ENCODE results near the gene QARS1.

The QARS1 gene

GRCh38 chr3:49121132-49121736 lies 16.7 kb upstream of the QARS1 start:
- Histone ChIP-seq H3K4me2 (ENCODE audit: low read depth, low read length, poor library complexity, severe bottlenecking) (peak overlapping the region; percentile 93), H3K79me2 (ENCODE audit: insufficient read depth, low read length) (peaks cover 32% of the 10 kb centered on the region), H3K9ac (ENCODE audit: low read depth, low read length, poor library complexity, severe bottlenecking) (peak overlapping the region; percentile 94), H4K20me1 (ENCODE audit: insufficient read depth, low read length, poor library complexity, severe bottlenecking) (peaks cover 3% of the 10 kb centered on the region), H3K9me3 (ENCODE audit: insufficient read depth, low read depth, low read length) (no peaks in the 10 kb centered on the region), H3K4me3 (ENCODE audit: low read length, poor library complexity, severe bottlenecking) (peak overlapping the region; percentile 86), H3K27me3 (ENCODE audit: insufficient read depth, low read length, poor library complexity, severe bottlenecking) (no peaks in the 10 kb centered on the region), H3K36me3 (ENCODE audit: insufficient read depth, low read length) (peaks cover 18% of the 10 kb centered on the region; the same call in 1 of the 2 replicates), H2AFZ (ENCODE audit: low read length) (peak overlapping the region; percentile 85), H3K4me1 (ENCODE audit: insufficient read depth, low read length, poor library complexity, severe bottlenecking) (peaks cover 21% of the 10 kb centered on the region), H3F3A (ENCODE audit: low read depth) (peaks cover 7% of the 10 kb centered on the region), H3K9me2 (replicated peaks; ENCODE audit: low read depth, low read length) (no peaks in the 10 kb centered on the region)
- TF ChIP-seq CTCF (conservative IDR thresholded peaks at IDR 0.05; ENCODE audit: low read length) (no peak), EZH2phosphoT487 (IDR thresholded peaks at IDR 0.05; ENCODE audit: borderline replicate concordance) (no peak)

GRCh38 chr3:49120438-49121131 lies 16.0 kb upstream of the QARS1 start, which contains the start of gene USP19:
TSS of gene USP19 (minus strand) at chr3:49120823. CDS start at chr3:49119145, 1,678 bp downstream.
- H3K4me1 ChIP-seq (ENCODE audit: insufficient read depth, low read length, poor library complexity, severe bottlenecking): peaks cover 21% of the 10 kb centered on the region
- H3K79me2 ChIP-seq (ENCODE audit: insufficient read depth, low read length): peaks cover 36% of the 10 kb centered on the region
- H3K27me3 ChIP-seq (ENCODE audit: insufficient read depth, low read length, poor library complexity, severe bottlenecking): no peaks in the 10 kb centered on the region
- TF ChIP-seq EZH2phosphoT487 (IDR thresholded peaks at IDR 0.05; ENCODE audit: borderline replicate concordance): no peak
- no peak for TF ChIP-seq CTCF (conservative IDR thresholded peaks at IDR 0.05; ENCODE audit: low read length)
- H3K4me2 ChIP-seq (ENCODE audit: low read depth, low read length, poor library complexity, severe bottlenecking): peak within 1 kb of the TSS; percentile 93
- H4K20me1 ChIP-seq (ENCODE audit: insufficient read depth, low read length, poor library complexity, severe bottlenecking): peaks cover 3% of the 10 kb centered on the region
- peaks cover 7% of the 10 kb centered on the region for H3F3A ChIP-seq (ENCODE audit: low read depth)
- H3K9me3 ChIP-seq (ENCODE audit: insufficient read depth, low read depth, low read length): no peaks in the 10 kb centered on the region
- H3K9ac ChIP-seq (ENCODE audit: low read depth, low read length, poor library complexity, severe bottlenecking): peak within 1 kb of the TSS; percentile 94
- H2AFZ ChIP-seq (ENCODE audit: low read length): peak within 1 kb of the TSS; percentile 85
- peaks cover 24% of the 10 kb centered on the region; the same call in 1 of the 2 replicates for H3K36me3 ChIP-seq (ENCODE audit: insufficient read depth, low read length)
- H3K4me3 ChIP-seq (ENCODE audit: low read length, poor library complexity, severe bottlenecking): peak within 1 kb of the TSS; percentile 86
- no peaks in the 10 kb centered on the region for H3K9me2 ChIP-seq (replicated peaks; ENCODE audit: low read depth, low read length)

- Histone ChIP-seq H3K36me3 (ENCODE audit: insufficient read depth, low read length) (peaks cover 29% of the 10 kb centered on the region; the same call in 1 of the 2 replicates), H3K4me2 (ENCODE audit: low read depth, low read length, poor library complexity, severe bottlenecking) (peak overlapping the region; percentile 93), H3K9ac (ENCODE audit: low read depth, low read length, poor library complexity, severe bottlenecking) (peak overlapping the region; percentile 94), H3K79me2 (ENCODE audit: insufficient read depth, low read length) (peaks cover 36% of the 10 kb centered on the region), H3K27me3 (ENCODE audit: insufficient read depth, low read length, poor library complexity, severe bottlenecking) (no peaks in the 10 kb centered on the region), H3K4me3 (ENCODE audit: low read length, poor library complexity, severe bottlenecking) (peak overlapping the region; percentile 86), H4K20me1 (ENCODE audit: insufficient read depth, low read length, poor library complexity, severe bottlenecking) (peaks cover 3% of the 10 kb centered on the region), H3K4me1 (ENCODE audit: insufficient read depth, low read length, poor library complexity, severe bottlenecking) (peaks cover 21% of the 10 kb centered on the region), H3F3A (ENCODE audit: low read depth) (peaks cover 7% of the 10 kb centered on the region), H3K9me2 (replicated peaks; ENCODE audit: low read depth, low read length) (no peaks in the 10 kb centered on the region), H3K9me3 (ENCODE audit: insufficient read depth, low read depth, low read length) (no peaks in the 10 kb centered on the region), H2AFZ (ENCODE audit: low read length) (peak overlapping the region; percentile 85; the same call in 1 of the 2 replicates)
- no peak for TF ChIP-seq CTCF (conservative IDR thresholded peaks at IDR 0.05; ENCODE audit: low read length)
- TF ChIP-seq EZH2phosphoT487 (IDR thresholded peaks at IDR 0.05; ENCODE audit: borderline replicate concordance): no peak
Measured at GRCh38 chr3:49120096-49120437, 15.5 kb upstream of the QARS1 start.

All from Loucy (cell line).